Renal pelvis (tissue), 4 donors: Measurements from ENCODE around the gene P2RY2. TPM values are rescaled to one million over a fixed set of nuclear protein-coding genes. Genes with fewer than 3 reads are reported as not detected.
"Not testable (repeated sequence)": the region's sequence is repeated elsewhere in the genome, so short reads cannot be mapped to it uniquely, and the experiment has no call there.

Source experiments
- DNase-seq: peaks from one replicate; pipeline ENCODE4 v3.0.0-alpha.2; 2013
- polyA plus RNA-seq, 3 donors: library from polyadenylated mRNA; unstranded; fragments of 120-200 nt; gene quantifications; one replicate each; pipeline ENCODE4 v1.2.1, GENCODE V29; 2013; ENCODE audit not compliant: insufficient read length in 3 of 3

Gene P2RY2
- polyA plus RNA-seq, 3 donors = 0.84 to 0.93 (median 0.93) TPM

DNA sequence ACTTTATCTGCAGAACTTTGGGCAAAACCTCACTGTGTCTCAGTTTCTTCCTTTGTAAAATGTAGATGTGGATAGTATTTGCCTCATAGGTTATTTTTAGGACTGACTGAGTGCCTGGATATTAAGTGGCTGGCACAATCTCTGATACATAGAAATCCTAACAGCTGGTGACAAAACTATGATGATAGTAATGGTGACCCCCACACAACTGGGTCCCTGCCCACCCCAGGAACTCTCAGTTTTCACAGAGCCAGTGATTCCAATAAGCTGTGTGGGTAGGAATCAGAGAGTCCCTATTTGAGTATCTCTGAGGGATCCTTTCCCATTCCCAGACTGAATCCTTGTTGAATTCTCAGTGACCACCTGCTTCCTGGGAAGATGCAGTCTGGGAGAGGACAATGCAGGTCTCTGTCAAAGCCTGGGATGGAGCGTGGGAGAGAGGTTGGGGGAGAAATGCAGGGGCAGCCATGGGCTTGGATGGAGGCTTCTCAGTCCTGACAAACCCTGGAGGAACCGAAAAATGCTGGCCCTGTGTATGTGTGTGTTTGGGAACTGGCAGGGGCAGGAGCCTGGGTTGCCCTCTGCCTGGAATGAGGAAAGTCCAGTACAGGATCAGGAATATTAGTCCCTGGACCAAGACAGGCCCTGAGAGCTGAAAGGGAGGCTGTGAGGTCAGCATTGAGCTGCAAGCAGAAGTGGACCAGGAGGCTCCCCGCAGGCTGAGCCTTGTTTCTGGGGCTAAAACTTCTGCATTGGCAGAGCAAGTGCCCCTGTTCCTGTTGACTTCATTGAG, 48.0 kb downstream of the P2RY2 start:
- DNase-seq = no peak

DNA sequence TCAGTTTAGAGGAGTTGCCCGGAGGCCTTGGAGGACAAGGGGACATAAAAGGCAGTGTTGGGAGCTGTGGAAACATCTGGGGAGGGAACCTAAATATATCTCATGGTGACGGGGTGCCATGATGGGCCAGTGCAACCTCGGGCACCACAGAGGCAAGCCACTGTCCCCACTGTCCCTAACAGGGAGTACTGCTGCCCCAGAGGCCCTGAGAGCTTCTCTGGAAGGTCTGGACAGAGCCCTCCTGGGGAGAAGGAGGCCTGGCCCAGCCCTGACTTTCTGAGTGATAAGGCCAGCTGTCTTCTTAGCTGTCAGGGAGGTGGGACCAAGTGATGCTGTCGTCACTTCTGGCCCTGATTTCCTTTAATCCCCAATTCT, 48.6 kb downstream of the P2RY2 start:
- DNase-seq = no peak

DNA sequence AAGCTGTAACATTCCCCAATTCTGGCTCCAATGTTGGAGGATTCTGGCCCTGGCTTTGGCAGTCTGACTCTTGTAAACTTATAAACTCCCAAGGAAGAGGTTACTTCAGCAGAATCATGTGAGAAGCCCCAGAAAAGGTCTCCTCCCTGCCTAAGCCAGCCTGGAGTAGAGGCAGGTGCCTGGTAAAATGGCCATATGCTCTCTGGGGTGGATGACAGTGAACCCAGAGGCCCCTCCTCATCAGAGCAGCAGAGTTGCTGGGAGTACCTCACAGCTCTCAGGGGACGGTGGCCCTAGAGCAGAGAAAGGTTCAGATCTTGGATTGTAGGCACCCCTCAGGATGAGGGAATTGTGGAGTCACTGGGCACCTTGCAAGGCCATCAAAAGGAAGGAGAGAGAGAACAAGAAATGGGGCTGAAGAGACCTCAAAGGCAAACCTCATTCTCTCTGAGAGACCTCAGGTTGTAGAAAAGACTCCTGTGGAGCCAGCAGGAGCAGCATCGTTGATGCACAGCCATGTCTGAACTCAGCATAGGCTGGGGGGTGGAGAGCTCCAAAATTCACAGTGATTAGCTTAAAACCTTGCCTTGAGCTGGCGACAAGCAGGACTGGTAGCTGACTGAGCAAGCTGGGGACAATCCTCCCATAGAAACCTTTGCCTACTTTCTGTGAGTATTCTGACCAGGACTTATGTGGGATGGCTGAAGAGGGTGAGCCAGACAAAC, 49.2 kb downstream of the P2RY2 start:
- DNase-seq = no peak

DNA sequence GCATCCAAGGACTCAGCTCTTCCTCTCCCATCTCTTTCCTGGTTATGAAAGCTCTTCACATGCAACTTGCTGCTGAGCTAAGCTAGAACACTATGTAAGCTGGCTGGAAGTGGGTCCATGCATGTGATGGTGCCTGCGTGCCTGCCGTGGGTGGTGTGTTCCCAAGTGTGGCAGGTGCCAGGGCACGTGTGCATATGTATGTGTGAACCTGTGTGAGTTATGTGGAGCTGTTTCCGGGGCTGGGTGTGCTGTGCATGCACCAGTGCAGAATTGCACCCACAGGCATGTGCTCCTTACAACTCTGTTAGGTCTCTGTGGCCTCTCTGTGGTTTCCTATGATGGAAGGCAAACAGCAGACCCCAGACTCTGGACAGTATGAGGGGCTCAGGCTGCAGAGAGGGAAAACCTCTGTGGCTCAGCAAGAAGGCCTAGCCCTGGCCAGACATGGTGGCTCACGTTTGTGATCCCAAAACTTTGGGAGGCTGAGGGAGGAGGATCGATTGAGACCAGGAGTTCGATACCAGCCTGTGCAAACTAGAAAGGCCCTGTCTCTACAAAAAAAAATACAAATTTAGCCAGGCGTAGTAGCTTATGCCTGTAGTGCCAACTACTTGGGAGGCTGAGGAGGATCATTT, 49.9 kb downstream of the P2RY2 start:
- DNase-seq = no peak

DNA sequence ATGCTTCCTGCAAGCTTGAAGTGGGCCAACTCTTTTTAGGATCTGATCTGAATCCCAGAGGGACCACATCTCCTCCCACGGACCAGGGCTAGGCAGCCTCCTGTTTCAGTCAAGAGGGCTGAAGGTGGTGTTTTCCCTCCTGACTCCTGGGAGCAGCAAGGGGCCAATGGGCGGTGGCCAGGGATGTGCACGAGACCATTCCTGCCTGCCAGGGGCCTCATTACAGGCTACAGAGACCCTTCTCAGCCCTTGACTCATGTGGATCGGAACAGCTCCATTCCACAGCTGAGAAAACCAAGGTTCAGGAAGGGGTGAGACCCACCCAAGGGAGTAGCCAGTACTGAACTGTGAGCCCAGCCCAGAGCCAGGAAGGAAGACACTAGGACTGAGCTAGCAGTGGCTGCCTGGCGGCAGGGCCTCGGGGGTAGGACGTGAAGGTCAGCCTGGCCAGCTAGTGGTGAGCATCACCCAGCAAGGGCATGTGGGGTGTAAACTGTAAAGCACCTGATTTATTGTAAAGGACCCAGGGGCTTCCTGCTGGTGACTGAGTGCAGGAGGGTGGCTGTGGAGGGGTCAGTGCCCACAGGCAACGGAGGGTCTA, 50.7 kb downstream of the P2RY2 start:
- no peak for DNase-seq

DNA sequence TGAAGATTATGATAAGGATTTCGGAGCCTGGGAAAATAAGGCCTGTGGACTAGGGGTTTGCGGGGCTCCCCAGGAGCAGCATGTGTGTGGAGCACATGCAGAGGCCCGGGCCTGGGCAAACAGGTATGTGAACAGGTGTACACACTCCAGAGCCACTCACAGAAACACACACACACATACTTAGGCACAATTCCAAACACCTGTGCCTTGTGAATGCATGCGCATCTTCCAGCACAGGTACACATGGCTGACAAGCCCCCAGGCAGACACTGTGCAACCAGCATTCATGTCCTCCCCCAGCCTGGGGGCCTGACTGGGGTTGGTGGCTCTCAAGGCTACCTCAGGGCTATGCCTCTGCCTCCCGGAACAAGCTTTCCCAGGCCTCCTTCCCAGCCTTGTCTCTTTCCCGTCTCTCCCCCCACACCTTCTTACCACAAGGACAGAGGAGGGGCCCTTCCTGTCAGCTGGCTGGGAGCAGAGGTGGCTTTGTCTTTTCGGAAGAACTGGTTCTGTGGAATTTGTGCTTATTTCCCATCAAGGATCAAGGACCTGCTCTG, 51.5 kb downstream of the P2RY2 start:
- DNase-seq = no peak

DNA sequence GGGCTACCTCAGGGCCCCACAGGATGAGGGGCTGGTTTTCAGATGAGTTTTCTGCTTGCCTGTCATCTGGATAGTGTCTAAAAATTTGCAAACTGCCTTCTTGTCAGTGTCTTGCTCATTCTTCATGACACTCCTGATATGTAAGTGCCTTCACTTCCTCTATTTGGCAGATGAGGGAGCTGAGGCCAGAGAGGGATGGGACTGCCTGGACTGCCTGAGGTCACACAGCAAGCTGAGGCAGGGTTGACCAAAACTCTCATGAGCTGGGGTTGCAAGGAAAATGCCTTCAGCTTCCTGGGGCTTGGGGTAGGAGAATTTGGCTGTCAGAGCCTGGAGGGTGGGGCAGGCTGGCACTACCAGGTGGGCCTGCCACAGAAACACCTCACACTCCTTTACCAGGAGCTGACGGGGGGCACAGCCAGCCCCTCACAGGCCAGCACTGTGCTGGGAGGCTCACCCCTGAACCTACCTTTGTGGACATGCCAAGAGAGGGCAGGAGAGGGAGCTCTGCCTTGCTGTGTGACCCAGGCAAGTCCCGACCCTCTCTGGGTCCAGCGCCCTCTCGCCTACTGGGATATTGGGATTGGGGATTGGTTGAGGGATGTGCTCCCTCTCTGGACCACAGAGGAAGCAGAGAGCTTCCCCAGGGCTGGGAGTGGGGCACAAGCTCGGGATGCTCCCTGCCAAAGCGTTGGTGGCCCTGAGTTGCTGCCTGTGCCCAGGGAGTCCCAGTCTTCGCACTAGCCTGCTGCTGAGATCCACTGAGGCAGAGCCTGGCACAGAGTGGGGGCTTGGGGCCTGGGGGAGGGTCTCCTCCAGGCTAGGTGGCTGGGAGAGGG, 52.2 kb downstream of the P2RY2 start:
- DNase-seq = no peak

DNA sequence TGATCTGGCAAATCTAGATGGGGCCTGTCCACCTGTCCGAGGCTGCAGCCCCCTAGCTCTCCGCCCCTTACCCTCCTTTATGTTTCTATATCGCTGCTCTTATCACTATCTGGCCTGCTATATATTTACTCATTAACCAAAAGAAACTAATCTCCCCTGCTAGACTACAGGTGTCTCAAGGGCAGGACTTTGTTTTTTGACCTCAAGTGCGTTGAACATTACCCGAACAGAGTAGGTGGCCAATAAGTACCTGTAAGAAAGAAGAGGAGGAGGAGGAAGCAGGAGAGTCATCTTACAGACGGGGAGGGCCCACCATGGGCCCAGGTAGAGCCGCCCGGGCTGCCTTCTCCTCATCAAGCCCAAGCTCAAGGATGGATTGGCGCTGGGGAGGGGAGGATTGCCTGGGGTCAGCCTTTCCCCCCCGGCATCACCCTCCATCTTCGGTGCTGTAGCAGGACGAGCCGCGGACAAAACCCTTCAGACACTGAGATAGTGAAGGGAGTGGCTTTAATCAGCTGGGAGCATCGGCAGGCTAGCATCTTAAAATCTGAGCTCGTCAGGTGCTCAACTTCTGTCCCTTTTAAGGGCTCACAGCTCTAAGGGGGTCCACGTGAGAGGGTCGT, 52.9 kb downstream of the P2RY2 start:
- no peak for DNase-seq

DNA sequence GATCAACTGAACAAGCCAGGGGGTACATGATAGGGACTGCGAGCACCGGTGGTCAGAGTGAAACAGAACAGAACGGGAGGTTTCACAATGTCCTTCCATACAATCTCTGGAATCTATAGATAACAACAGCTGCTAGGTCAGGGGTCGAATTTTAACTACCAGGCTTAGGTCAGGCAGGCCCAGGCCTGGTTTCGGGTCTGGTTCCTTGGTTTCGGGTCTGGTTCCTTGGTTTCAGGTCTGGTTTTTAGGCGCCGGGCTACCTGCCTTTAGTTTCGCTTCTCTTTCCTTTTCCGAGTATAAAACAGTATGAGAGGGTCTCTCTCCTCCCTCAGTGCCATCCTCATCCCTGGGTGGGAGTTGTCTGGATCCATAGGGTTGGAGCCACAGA, 53.4 kb downstream of the P2RY2 start:
- DNase-seq = not testable (repeated sequence)

DNA sequence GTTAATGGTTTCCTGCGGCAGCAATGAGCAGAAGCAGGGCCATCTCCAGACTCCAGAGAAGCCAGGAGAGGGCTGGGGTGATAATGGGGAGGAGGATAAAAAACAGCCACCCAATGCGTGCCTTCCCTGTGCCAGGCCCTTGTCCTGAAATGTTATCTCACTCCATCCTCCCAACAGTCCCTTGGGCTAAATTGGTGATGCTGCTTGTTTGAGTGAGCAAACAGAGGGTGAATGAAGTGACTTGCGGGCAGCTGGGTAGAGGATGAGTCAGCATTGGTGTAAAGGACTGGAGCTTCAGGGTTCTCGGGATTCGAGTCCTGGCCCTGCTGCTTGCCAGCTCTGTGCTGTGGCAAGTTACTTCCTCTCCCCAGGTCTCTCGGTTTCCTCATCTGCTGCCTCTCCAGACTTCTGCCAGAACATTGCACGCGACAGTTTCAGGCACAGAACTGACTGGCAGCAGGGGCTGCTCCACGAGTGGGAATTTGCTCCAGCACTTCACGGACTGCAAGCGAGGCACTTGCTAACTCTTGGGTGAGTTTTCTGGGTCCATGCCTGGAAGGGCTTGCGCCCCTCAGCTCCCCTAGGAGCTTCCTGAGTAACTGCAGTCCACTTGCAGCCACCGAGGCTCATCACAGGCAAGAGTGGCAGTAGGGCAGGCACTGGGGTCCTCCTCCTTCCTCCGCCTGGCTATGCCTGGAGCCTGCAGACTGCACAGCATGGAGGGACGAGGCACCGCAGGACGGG, 54.0 kb downstream of the P2RY2 start, which contains the start of gene P2RY6:
Gene P2RY6, plus strand, starts transcription at position 403 of the 744 bp plus-strand sequence. CDS start 24,181 bp downstream, outside the sequence.
- no peak for DNase-seq

DNA sequence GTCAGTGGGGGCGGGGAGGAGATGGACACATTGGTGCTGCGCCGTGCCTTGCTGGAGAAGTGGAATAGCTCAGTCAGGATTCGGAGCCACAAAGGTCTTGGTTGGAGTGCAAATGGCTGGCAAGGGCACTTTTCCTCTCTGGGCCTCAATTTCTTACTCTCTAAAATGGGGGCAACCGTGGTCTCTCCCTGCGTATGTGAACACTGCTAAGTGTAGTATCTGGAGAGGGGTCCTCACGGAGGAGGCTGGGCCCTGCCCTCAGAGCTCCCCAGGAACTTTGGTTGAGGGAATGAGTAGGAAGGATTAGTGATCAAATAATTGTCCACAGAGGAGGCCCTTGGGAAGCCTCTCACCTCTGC, 54.6 kb downstream of the P2RY2 start:
- DNase-seq = no peak

DNA sequence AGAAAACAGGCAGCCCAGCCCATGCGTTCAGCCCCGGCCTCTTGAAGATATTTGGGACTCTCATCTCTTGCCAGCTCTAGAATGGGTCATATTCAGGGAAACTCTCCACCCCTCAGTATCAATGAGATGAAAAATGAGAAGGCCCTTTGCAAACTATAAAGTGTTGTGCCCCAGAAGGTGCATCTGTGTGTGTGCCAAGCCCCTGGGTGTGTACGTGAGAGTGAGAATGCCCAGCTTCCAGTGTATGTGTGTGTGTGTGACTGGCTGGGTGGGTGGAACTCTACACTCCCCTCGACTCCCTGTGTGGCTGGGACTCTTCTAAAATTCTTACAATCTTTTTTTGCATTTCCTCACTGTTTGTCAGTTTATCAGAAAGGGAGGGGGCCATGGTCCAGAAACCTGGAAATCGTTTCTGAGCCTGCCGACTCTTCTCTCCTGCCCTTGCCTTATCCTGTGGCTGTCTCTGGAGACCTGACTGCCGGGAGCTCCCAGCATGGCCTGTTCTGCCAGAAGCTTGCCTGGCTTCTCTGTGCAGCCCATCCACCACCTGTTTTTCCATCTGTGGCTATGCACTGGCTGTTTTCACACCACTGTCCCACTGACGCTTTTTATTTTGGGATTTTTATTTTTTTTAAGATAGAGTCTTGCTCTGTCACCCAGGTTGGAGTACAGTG, 55.3 kb downstream of the P2RY2 start:
- no peak for DNase-seq

DNA sequence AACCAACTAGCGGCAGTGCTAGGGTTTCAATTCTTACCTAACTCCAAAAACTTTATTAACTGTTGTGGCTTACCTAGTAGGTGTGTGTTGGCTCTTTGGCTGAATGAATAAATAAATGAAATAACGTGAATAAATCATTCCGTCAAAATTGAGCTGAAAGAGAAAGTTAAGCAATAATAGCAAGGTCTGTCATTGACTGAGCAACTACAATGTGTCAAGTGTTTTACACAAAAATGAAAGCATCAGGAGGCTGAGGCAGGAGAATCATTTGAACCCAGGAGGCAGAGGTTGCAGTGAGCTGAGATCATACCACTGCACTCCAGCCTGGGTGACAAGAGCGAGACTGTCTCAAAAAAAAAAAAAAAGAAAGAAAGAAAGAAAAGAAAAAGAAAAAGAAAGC, 56.1 kb downstream of the P2RY2 start:
- not testable (repeated sequence) for DNase-seq

DNA sequence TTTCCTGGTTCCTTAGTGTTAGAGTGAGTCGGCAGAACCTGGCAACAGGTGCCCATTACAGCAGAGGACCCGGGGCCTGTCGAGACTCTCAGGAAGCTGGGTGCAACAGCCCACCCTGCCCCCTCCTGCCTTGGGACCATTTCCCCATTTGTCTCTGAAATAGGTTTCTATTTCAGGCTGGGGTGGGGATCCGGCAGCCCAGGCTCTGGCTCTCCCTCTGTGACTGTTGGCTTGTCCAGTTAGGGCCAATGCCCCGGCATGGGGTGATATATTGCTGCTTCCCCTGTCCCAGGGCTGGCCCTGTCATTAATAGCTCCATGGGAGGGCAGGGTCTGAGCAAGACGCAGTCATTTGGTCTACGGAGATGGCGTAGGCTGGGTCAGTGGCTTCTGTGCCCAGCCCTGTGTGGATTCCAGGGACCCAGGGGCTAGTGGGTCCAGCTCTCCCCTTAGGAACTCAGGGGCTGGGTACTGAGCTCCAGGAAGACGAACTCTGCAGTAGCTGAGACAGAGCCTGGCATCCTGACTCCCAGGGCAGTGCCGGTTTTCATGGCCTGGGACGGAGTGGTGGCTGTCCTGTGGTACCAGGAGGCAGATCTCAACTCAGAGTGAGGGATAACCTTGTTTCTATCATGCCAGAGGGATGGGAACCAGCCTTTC, 56.8 kb downstream of the P2RY2 start:
- DNase-seq = no peak

DNA sequence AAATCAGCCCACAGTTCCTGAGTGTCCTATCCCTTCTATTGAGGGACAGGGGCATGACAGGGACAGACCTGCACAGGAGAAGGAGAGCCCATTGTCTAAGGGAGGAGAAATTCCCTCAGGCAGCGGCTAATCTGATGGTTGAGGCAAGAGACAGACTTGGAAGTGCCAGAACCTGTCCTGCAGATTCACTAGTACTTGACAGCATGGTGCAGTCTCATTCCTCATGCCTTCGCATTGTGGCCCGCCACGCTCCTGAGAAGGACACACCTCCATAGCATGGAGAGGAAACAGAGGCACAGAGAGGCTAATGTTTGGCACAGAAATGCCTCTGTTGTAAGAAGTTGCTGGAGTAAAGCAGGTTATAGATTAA, 57.3 kb downstream of the P2RY2 start:
- DNase-seq = no peak

DNA sequence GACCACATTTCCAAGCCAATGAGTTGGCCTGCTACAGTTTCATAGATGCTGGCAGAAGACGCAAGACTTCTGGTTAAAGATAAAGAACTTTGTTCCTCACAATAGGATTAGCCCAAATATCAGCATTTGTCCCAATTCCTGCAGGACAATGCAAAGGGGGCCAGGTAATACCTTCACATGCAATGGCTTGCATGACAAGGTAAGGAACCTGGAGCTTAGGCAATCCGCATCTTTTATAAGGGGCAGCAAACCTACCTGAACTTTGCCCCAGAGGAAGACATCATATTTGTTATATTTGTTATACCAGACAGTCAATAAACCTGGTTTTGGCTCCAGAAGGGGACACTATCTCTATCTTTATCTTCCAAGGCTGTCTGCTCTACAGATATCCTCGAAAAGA, 59.4 kb downstream of the P2RY2 start:
- no peak for DNase-seq

DNA sequence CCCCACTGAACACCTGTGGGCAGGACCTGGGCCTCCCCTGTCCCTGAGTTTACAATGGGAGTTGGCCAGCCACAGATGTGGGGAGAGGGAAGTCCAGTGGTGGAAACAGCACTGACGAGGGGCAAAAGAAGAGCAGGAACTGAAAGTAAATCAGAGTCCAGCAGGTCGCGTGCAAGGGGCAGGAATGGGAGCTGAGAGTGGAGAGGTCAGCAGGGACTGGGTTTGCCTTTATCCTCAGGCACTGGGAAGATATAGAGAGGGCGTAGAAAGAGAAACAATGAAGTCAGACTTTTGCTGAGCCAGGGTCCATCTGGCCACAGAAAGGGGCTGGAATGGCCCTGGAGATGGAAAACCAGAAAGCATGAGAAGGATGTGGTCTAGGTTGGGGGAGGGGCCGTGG, 62.5 kb downstream of the P2RY2 start:
- DNase-seq = no peak

DNA sequence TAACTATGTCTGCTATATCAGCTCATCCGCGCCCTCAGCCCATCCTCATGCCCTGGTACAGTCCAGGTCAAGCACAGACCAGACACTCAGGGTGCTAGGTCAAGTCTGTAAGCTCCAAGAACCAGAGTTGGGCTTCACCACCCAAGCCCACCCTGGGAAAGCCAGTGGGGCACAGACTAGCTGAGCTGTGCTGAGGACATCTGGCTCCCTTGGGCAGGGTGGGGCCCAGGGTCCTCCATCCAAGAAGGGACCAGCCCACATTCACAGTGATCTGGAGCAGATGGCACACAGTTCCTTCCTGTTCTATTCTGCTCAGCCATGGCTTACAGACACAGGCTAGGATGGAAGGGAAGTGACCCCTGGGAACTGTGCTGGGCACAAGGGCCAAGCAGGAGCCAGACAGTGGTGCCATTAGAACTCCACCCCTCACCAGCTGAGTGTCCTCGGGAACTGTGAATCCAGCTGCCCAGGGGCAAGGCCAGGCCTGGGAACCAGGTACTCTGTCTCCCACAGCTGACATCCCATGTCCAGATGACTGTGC, 63.2 kb downstream of the P2RY2 start:
- DNase-seq = no peak
